ENCODE data around the gene ATP8B4. TPM values are rescaled to one million over a fixed set of nuclear protein-coding genes. Genes with fewer than 3 reads are reported as not detected.

The ATP8B4 gene
- total and polyA plus RNA-seq, 4 donors = 1.9 to 19.7 (median 12.4) TPM

- no peak overlapping the region for H3K4me3 ChIP-seq (ENCODE audit: low read depth in 1 of 3, low read length in 3 of 3)
- H3K9ac ChIP-seq (ENCODE audit: low read depth in 1 of 2, low read length in 2 of 2) = no peak overlapping the region
- no peak for DNase-seq (ENCODE audit: low spot score)
- H3K27ac ChIP-seq (ENCODE audit: low read depth in 1 of 2, low read length in 2 of 2) = no peak overlapping the region
- H3K27me3 ChIP-seq (ENCODE audit: control insufficient read depth in 4 of 4, insufficient read depth in 4 of 4, low read length in 3 of 4) = no peaks in the 10 kb centered on the region
- H3K36me3 ChIP-seq (ENCODE audit: control insufficient read depth in 4 of 4, insufficient read depth in 3 of 4, low read depth in 1 of 4, low read length in 3 of 4) = peaks cover 0 to 4% (median 0%) of the 10 kb centered on the region in 4 donors
- no peaks in the 10 kb centered on the region for H3K4me1 ChIP-seq (ENCODE audit: control insufficient read depth in 4 of 4, insufficient read depth in 4 of 4, low read length in 3 of 4)
- TF ChIP-seq ATF3 (IDR thresholded peaks at IDR 0.05) (no peak), RXRA (IDR thresholded peaks at IDR 0.05) (no peak), TAF1 (conservative IDR thresholded peaks at IDR 0.05) (no peak), ZBTB33 (IDR thresholded peaks at IDR 0.05) (no peak), FOXA2 (IDR thresholded peaks at IDR 0.05) (no peak), RAD21 (IDR thresholded peaks at IDR 0.05) (no peak), GABPA (IDR thresholded peaks at IDR 0.05 in 1 of 2, conservative IDR thresholded peaks at IDR 0.05 in 1 of 2) (no peak), SP1 (IDR thresholded peaks at IDR 0.05) (no peak), MAX (IDR thresholded peaks at IDR 0.05) (no peak), REST (IDR thresholded peaks at IDR 0.05) (no peak), JUND (IDR thresholded peaks at IDR 0.05) (no peak), HNF4A (conservative IDR thresholded peaks at IDR 0.05) (no peak), FOXA1 (IDR thresholded peaks at IDR 0.05) (no peak), EGR1 (IDR thresholded peaks at IDR 0.05; ENCODE audit: low read depth in 2 of 2) (no peak), YY1 (IDR thresholded peaks at IDR 0.05) (no peak), HNF4G (IDR thresholded peaks at IDR 0.05) (no peak), CTCF (IDR thresholded peaks at IDR 0.05; ENCODE audit: low read depth, low read length, missing input control) (no peak), NR2F2 (IDR thresholded peaks at IDR 0.05) (no peak)
- no peaks in the 10 kb centered on the region for H3K9me3 ChIP-seq (ENCODE audit: control insufficient read depth in 4 of 4, low read length in 3 of 4)
- WGBS = 86% methylated on average over 2 of the region's 2 CpGs
Measured at GRCh38 chr15:49864251-49864650, 254.8 kb downstream of the ATP8B4 start.

All from liver (tissue), 9 donors.